Ascending aorta (tissue), 2 donors: Measurements from ENCODE around the gene TSPAN17. TPM values are rescaled to one million over a fixed set of nuclear protein-coding genes. Genes with fewer than 3 reads are reported as not detected.

Experiments used
- DNase-seq, 2 donors: peaks; one replicate each; pipeline ENCODE4 v3.0.0-alpha.2; 2019; ENCODE audit warnings: low spot score in 2 of 2
- H3K27ac ChIP-seq, 2 donors: fragments of 200-600 bp; sonication (generic); one replicate each; pipeline ENCODE4 v1.5.1; 2016 to 2017; ENCODE audit warnings: mild to moderate bottlenecking in 1 of 2
- H3K27me3 ChIP-seq: fragments of 200-600 bp; sonication (generic); one replicate; pipeline ENCODE4 v1.5.1; 2017
- H3K36me3 ChIP-seq, 2 donors: fragments of 200-600 bp; sonication (generic); one replicate each; pipeline ENCODE4 v1.5.1; 2016
- H3K4me1 ChIP-seq, 2 donors: fragments of 200-600 bp; sonication (generic); one replicate each; pipeline ENCODE4 v1.5.1; 2016 to 2017; ENCODE audit warnings: mild to moderate bottlenecking in 1 of 2
- H3K4me3 ChIP-seq, 2 donors: fragments of 200-600 bp; sonication (generic); one replicate each; pipeline ENCODE4 v1.5.1; 2016 to 2017; ENCODE audit warnings: mild to moderate bottlenecking in 1 of 2
- H3K9me3 ChIP-seq, 2 donors: fragments of 200-600 bp; sonication (generic); one replicate each; pipeline ENCODE4 v1.5.1; 2016
- intact Hi-C: fragments of 100-400 bp; cut with DNase I; formaldehyde crosslinking; loops from one replicate; pipeline ENCODE4 v1.15.1; 2023
- total RNA-seq: library from RNA; depleted of rRNA; stranded (reverse); fragments of >200 nt; gene quantifications from one replicate; pipeline ENCODE4 v1.1.0, GENCODE V29; 2016
- TF ChIP-seq, protein P1 (sequence below), 3 experiments: fragments of 200-600 bp in 2 of 3; fragments of 450-650 bp in 1 of 3; sonication (generic) in 2 of 3; IDR thresholded peaks; one replicate each; pipeline ENCODE4 v1.5.1; 2016 to 2019; ENCODE audit warnings: antibody characterized with exemption in 3 of 3, mild to moderate bottlenecking in 1 of 3, moderate library complexity in 1 of 3

The TSPAN17 gene
- total RNA-seq, 1 donor from 2014 or later, result 32.7 TPM

DNA sequence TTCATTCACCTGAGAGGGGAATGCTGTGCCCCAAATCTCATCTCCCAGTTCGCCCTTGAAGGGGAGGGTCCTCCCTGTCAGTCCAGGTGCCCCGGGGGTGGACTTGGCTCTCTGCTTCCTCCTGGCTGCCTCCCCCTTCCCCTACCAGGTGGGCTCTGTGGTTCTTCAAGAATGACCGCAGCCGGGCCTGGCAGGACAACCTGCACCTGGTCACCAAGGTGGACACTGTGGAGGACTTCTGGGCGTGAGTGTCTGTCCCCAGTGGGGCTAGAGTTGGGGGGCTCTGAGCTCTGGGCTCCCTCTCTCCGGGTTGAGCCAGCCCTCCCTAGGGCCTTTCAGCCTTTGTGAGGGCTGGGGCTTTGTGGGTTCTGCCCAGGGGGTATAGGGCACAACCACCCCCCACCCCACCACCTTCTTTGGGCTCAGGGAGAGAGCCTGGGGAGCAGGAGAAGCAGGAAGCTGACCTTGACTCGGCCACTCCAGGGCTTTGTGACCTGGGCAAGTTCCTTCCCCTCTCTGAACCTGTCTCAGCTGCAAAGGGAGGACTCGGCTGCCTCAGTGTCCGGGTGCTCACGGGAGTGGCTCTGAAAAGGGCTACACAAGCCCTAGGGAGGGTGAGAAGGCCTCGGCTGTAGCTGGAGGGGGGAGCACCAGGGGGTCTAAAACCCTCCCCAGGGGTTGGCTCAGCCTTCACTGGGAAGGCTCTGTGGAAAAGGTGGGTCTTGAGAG lies 3.6 kb upstream of the TSPAN17 start:
- Histone ChIP-seq H3K27me3 (no peaks in the 10 kb centered on the region), H3K27ac (no peak overlapping the region), H3K4me3 (no peak overlapping the region), H3K36me3 (no peaks in the 10 kb centered on the region), H3K4me1 (peaks cover 3 to 10% of the 10 kb centered on the region in 2 donors), H3K9me3 (no peaks in the 10 kb centered on the region)
- no peak for DNase-seq
- TF ChIP-seq, protein P1, sequence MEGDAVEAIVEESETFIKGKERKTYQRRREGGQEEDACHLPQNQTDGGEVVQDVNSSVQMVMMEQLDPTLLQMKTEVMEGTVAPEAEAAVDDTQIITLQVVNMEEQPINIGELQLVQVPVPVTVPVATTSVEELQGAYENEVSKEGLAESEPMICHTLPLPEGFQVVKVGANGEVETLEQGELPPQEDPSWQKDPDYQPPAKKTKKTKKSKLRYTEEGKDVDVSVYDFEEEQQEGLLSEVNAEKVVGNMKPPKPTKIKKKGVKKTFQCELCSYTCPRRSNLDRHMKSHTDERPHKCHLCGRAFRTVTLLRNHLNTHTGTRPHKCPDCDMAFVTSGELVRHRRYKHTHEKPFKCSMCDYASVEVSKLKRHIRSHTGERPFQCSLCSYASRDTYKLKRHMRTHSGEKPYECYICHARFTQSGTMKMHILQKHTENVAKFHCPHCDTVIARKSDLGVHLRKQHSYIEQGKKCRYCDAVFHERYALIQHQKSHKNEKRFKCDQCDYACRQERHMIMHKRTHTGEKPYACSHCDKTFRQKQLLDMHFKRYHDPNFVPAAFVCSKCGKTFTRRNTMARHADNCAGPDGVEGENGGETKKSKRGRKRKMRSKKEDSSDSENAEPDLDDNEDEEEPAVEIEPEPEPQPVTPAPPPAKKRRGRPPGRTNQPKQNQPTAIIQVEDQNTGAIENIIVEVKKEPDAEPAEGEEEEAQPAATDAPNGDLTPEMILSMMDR (IDR thresholded peaks at IDR 0.05), result no peak
- intact Hi-C loops, result loop anchor here (5.0 to 10.0 kb wide), 4 partner anchors 199 to 954 kb away; partner anchors contain the start of genes FAF2, HIGD2A, NOP16 and PRELID1

DNA sequence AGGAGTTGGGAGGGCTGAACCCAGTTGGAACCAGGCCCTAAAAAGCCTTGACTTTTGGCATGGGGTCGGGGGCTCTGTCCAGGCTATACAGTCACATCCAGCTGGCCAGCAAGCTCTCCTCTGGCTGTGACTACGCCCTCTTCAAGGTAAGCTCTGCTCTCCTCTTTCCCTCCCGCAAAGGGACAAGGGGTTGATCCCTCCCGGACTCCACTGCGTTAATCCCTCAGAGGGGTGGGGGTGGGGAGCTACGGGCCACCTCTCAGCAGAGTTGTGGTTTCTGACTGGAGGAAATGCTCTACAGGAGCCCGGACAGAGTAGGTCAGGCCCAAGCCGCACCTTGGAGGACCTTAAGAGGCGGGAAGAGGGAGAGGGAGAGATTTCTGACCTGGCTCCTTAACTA lies 3.0 kb upstream of the TSPAN17 start:
- Histone ChIP-seq H3K4me3 (no peak overlapping the region), H3K4me1 (peaks cover 3 to 10% of the 10 kb centered on the region in 2 donors), H3K9me3 (no peaks in the 10 kb centered on the region), H3K36me3 (no peaks in the 10 kb centered on the region), H3K27ac (no peak overlapping the region), H3K27me3 (no peaks in the 10 kb centered on the region)
- DNase-seq, result no peak
- TF ChIP-seq, protein P1 (IDR thresholded peaks at IDR 0.05), result no peak
- intact Hi-C loops, result loop anchor here (5.0 to 10.0 kb wide), 4 partner anchors 199 to 953 kb away; partner anchors contain the start of genes FAF2, HIGD2A, NOP16 and PRELID1

DNA sequence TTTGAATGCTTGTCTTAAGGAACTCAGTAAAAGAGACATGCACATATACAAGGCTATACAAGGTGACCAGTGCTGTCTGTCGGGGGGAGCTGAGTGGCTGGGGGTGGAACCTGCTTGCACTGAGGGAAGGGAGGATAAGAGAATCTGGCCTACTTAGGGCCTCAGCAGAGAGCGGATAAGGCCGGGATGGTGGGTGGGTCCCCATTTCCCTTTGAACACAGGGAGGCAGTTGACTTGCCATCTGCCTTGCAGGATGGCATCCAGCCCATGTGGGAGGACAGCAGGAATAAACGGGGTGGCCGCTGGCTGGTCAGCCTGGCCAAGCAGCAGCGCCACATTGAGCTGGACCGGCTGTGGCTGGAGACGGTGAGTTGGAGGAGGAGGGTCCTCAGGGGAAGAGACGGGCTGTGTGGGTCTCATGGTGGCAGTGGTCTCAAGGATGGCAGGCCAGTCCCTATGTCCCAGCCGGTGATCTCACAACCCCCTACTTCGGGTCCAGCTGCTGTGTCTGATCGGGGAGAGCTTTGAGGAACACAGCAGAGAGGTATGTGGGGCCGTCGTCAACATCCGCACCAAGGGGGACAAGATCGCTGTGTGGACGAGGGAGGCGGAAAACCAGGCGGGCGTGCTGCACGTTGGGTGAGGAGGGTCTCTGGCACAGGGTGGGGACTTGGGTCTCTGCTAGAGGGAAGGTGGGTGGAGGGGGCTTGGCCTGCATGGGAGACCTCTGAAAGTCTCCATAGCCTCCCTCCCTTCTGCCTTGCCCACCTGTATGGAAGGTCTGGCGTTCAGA lies 2.2 kb upstream of the TSPAN17 start:
- TF ChIP-seq, protein P1 (IDR thresholded peaks at IDR 0.05), result no peak
- H3K27me3 ChIP-seq, result no peaks in the 10 kb centered on the region
- H3K9me3 ChIP-seq, result no peaks in the 10 kb centered on the region
- H3K27ac ChIP-seq, result no peak overlapping the region
- H3K4me3 ChIP-seq, result no peak overlapping the region
- no peaks in the 10 kb centered on the region for H3K36me3 ChIP-seq
- intact Hi-C loops, result loop anchor here (5.0 to 10.0 kb wide), 4 partner anchors 200 to 952 kb away; partner anchors contain the start of genes FAF2, HIGD2A, NOP16 and PRELID1
- DNase-seq, result no peak
- H3K4me1 ChIP-seq, result peaks cover 3 to 10% of the 10 kb centered on the region in 2 donors

DNA sequence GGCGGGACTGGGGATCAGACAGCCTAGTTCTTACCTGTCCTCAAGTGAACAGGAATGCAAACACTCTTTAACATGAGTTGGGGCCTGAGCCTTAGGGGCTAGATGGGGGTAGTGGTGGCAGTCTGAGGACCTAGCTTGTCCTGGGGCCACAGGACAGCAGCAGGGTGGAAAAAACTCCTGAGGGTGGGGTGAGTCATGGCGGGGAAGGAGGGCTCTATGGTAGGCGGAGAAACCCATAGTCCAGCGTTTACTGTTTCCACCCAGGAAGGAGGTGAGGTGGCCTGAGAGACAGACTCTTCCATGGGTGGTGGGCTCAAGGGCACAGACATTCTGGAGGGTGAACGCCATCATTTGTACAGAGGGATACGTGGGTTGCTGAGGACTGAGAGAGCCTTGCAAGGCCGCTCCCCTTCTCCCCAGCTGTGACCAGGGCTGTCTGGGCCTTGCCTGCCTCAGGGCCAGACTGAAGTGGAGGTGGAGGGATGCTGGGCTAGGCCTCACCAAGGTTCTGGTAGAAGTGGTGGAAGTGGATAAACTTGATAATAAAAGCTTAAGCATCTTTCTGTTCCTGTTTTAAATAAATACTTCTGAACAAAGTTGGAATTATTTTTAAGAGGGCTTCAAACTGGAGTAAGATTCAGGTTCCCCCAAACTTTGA lies 1.1 kb upstream of the TSPAN17 start:
- intact Hi-C loops, result loop anchor here (2.0 to 10.0 kb wide), 4 partner anchors 201 to 659 kb away; partner anchors contain the start of genes CLTB, FAF2, HIGD2A and NOP16

DNA sequence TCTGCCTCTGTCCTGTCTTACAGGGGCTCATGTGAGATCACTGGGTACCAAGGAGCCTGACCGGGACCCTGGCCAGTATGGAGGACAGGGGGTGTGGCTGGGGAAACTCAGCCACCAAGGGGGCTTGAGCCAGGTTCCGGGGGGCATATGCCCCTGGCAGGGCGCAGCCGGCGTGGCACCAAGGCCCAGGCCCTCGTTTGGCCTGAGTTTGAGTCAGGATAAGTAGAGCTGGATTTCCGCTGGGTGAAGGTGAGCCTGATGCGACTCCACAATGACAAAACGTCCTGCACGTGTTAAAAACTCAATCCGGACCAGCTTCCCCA lies 616 bp upstream of the TSPAN17 start:
- Histone ChIP-seq H3K36me3 (no peaks in the 10 kb centered on the region), H3K27ac (peak overlapping the region; percentile 65 to 76), H3K9me3 (no peaks in the 10 kb centered on the region), H3K4me3 (peak overlapping the region; percentile 15 to 75), H3K4me1 (peaks cover 3 to 10% of the 10 kb centered on the region in 2 donors), H3K27me3 (no peaks in the 10 kb centered on the region)
- TF ChIP-seq, protein P1 (IDR thresholded peaks at IDR 0.05), result no peak
- intact Hi-C loops, result loop anchor here (1.0 to 10.0 kb wide), 5 partner anchors 109 to 658 kb away; partner anchors contain the start of genes CLTB, FAF2, HIGD2A and NOP16
- no peak for DNase-seq

More for the DNA sequence above, 1.1 kb upstream of the TSPAN17 start:
- Histone ChIP-seq H3K27me3 (no peaks in the 10 kb centered on the region), H3K27ac (peak overlapping the region; percentile 65 to 76), H3K36me3 (no peaks in the 10 kb centered on the region), H3K9me3 (no peaks in the 10 kb centered on the region), H3K4me3 (peak overlapping the region; percentile 15 to 75), H3K4me1 (peaks cover 3 to 10% of the 10 kb centered on the region in 2 donors)
- DNase-seq, result no peak
- TF ChIP-seq, protein P1 (IDR thresholded peaks at IDR 0.05), result no peak
